SH-SY5Y (cell line): ENCODE results near the gene CCDC170.

Experiments
- GATA2 ChIP-seq: IDR thresholded peaks from 2 replicates; pipeline ENCODE4 v1.6.1; 2011; ENCODE audit warnings: mild to moderate bottlenecking, low read depth, low read length
- GATA3 ChIP-seq: IDR thresholded peaks from 2 replicates; pipeline ENCODE4 v1.6.1; 2011; ENCODE audit warnings: low read depth, mild to moderate bottlenecking, low read length, moderate library complexity

CCDC170 gene, protein sequence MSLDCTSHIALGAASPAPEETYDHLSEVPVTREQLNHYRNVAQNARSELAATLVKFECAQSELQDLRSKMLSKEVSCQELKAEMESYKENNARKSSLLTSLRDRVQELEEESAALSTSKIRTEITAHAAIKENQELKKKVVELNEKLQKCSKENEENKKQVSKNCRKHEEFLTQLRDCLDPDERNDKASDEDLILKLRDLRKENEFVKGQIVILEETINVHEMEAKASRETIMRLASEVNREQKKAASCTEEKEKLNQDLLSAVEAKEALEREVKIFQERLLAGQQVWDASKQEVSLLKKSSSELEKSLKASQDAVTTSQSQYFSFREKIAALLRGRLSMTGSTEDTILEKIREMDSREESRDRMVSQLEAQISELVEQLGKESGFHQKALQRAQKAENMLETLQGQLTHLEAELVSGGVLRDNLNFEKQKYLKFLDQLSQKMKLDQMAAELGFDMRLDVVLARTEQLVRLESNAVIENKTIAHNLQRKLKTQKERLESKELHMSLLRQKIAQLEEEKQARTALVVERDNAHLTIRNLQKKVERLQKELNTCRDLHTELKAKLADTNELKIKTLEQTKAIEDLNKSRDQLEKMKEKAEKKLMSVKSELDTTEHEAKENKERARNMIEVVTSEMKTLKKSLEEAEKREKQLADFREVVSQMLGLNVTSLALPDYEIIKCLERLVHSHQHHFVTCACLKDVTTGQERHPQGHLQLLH

DNA sequence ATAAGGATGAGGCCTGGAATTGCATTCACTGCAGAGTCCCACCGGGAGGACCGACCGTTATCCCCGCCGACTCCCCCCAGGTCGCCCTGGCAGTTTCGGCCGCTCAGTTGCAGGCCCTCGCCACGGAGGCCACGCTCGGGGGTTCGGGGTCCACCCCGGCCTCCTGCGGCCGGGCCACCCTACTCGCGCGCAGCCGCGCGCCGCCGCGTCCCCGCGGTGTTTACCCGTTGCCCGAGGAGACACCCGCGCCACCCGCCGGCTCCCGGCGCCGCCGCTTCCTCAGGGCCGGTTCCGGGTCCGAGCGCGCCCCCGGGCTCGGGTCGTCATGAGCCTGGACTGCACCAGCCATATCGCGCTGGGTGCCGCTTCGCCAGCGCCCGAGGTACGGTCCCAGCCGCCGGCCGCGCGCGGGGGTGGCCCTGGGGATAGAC lies at the start of gene CCDC170:
Gene CCDC170 (plus strand): TSS at position 214 of the 431 bp plus-strand sequence. CDS start 112 bp downstream, at position 326.
- TF ChIP-seq GATA2 (no peak), GATA3 (no peak)

DNA sequence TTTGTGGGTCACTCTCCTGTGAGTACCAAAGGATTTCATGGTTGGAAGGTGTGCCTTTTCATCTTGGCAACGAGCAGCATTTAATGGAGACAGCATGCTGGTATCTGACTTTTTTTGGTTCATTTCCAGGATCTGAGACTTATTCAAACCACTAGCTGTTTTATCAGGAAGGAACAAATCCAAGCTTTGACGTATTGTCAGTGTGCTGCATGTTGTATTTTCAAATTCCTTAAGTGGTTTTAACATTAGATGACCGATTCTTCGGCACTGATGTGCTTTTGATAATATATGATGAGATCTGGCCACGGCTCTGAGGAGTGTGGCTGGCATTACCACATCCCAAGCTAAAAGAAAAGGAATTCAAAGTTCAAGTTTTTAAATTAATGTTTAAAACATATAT lies 48.3 kb upstream of the CCDC170 start:
- TF ChIP-seq GATA2 (no peak), GATA3 (no peak)

- TF ChIP-seq GATA3 (no peak), GATA2 (no peak)
Observed at GRCh38 chr6:151447237-151447636, 46.6 kb upstream of the CCDC170 start.

DNA sequence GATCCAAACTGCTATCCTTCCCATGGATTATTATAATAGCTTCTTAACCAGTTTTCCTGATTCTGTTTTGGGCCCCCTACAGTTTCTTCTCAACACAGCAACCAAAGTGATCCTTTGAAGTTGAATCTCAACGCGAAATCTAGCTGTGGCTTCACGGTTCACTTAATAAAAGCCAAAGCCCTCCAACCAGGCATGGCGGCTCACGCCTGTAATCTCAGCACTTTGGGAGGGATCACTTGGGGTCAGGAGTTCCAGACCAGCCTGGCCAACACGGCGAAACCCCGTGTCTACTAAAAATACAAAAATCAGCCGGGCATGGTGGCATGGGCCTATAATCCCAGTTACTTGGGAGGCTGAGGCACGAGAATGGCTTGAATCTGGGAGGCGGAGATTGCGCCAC lies 45.2 kb upstream of the CCDC170 start:
- TF ChIP-seq GATA2 (no peak), GATA3 (no peak)

GRCh38 chr6:151451417-151451949 lies 42.3 kb upstream of the CCDC170 start:
- TF ChIP-seq GATA3: no peak
- TF ChIP-seq GATA2: no peak

- TF ChIP-seq GATA2 (0 out of 2 replicates have a peak, but pooled peaks have one; percentile 32), GATA3 (no peak)
Observed at GRCh38 chr6:151451950-151452749, 41.7 kb upstream of the CCDC170 start, which contains the start of gene RMND1. Gene RMND1 (minus strand): TSS chr6:151452126. CDS start chr6:151445811, 6,315 bp downstream.

DNA sequence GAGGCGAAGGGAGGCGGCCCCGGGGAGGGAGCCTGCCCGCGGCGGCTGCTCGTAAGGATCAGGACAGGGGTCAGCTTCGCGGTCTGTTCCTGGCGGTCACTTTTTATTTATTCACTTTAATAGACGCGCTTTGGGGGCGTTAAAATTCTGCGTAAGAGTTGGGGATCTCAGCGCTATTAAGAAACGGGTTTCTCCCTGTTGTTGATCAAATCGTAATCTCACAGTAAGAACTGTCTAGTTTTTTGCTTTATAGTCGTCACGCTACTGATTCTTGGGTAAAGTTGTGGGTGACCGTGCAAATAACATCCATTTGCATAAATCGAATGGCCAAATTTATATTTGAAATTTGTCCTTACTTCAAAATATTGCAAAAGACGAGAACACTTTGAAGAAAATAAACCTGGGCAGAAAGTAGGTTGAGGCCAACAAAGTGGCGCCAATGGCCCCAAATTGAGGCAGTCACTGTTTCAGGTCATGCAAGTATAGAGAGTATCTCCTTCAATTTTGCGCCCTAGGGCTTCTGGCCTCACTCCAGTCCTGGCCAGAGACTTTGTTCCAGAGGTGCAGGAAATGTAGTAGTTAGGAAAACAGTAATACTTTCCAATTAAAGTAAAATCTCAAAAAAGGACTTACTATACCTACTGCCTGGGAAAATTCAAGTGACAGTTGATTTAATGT lies 40.9 kb upstream of the CCDC170 start:
- TF ChIP-seq GATA2: no peak
- TF ChIP-seq GATA3: no peak

GRCh38 chr6:151461673-151462072 lies 32.1 kb upstream of the CCDC170 start:
- TF ChIP-seq GATA3 (no peak), GATA2 (no peak)

- no peak for TF ChIP-seq GATA2
- no peak for TF ChIP-seq GATA3
Observed at GRCh38 chr6:151464702-151465101, 29.1 kb upstream of the CCDC170 start.

GRCh38 chr6:151475653-151476523 lies 17.9 kb upstream of the CCDC170 start:
- no peak for TF ChIP-seq GATA2
- TF ChIP-seq GATA3: no peak

- TF ChIP-seq GATA3 (no peak), GATA2 (no peak)
Observed at GRCh38 chr6:151477726-151478125, 16.1 kb upstream of the CCDC170 start.

DNA sequence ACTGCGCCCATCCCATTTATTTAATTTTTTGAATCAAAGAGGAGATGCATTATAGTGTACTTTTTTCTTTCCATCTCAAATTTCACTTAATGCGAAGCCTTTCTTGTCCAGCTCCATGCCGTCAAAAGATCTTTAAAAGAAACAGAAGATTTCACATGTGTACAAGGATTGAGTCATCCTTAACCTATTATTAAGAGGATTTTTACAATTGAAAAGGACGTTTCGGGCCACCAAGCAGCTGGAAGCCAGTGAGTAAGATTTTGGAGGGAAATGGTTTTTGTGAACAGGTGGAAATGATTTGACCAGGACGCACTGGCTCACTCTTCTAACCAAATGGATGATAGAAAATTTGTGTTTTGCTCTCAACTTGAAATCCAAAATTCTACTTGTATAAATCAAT lies 15.1 kb upstream of the CCDC170 start:
- no peak for TF ChIP-seq GATA3
- no peak for TF ChIP-seq GATA2

GRCh38 chr6:151481786-151482185 lies 12.0 kb upstream of the CCDC170 start:
- TF ChIP-seq GATA3 (no peak), GATA2 (no peak)
